ENCODE results near the gene GSTT2. TPM values are rescaled to one million over a fixed set of nuclear protein-coding genes. Genes with fewer than 3 reads are reported as not detected.
A peak's percentile ranks its signal among the peaks of the same experiment; 100 is the strongest.

Gene GSTT2
- total RNA-seq, 5 donors from 2014 or later (not counting 1 experiment from before 2014, with no cell fraction given), result not detected

DNA sequence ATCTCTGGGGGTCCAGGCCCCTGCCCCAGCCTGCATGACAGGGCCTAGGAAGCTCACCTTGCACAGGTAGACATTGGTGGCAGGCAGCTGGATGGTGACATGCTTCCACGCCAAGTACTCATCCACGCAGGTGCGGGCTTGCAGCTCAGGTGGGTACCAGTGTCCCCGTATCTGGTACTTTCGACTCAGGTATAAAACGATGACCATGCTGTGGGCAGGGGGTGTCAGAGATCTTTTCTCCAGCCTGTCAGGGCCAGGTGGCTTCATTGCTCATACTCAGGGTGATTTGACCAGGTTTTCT is 26.9 kb downstream of the GSTT2 start:
- H3K4me1 Mint-ChIP-seq, result peaks cover 9 to 19% (median 12%) of the 10 kb centered on the region in 3 donors
- no peak for ATAC-seq (replicated peaks in 1 of 4)
- WGBS (ENCODE audit: insufficient coverage), result 87% methylated on average over 6 of the region's 6 CpGs

DNA sequence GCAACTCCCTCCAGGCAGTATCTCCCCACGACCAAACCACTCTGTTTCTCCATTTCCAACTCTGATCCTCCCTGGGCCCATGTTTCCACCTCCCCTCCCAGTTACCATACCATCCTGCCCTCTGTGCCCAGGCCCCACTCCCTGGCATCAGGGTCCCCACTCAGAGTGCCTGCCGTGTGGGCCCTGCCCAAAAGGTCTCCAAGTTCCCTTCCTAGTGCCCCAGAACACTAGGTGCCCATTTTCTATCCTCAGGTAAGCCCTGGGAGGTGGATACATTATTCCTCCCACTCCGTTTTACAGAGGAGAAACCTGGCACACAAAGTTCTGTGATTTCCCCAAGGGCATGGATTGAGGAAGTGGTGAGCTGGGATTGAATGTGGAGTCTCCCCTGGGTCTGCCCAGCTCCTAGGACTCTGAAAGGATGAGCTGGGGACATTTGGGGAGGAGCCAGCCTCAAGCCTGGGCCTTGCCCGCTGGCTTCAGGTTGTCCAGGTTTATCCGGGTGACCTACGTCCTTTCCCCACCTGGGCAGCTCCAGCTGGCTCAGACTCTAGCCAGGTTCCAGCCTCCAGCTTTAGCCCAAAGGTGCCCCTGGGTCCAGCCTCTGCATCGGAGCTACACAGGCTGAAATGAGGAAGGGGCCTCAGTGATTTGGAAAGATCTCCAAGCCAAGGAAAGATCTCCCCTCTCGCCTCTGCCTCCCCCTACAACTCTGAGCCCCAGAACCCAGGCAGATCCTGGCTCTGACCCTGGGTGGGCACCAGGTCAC is 27.5 kb downstream of the GSTT2 start:
- Mint-ChIP-seq H3K27me3 (no peaks in the 10 kb centered on the region), H3K4me1 (peaks cover 13 to 25% (median 15%) of the 10 kb centered on the region in 3 donors), H3K4me3 (no peak overlapping the region), H3K9me3 (no peaks in the 10 kb centered on the region), H3K36me3 (no peaks in the 10 kb centered on the region), H3K27ac (no peak overlapping the region)
- Histone ChIP-seq H3K36me3 (ENCODE audit: control insufficient read depth in 2 of 2, extremely low read depth in 1 of 2, insufficient read depth in 1 of 2, low read length in 1 of 2) (no peaks in the 10 kb centered on the region), H3K4me3 (ENCODE audit: control insufficient read depth in 1 of 2, extremely low read depth in 1 of 2, low read length in 1 of 2) (no peak overlapping the region), H3K27me3 (replicated peaks in 1 of 2; ENCODE audit: control insufficient read depth in 2 of 2, extremely low read depth in 1 of 2, insufficient read depth in 2 of 2, low read length in 1 of 2) (peaks cover 0 to 37% of the 10 kb centered on the region in 2 experiments), H3K27ac (ENCODE audit: low read length) (no peak overlapping the region), H3K4me1 (ENCODE audit: control insufficient read depth in 1 of 2, extremely low read depth in 1 of 2, insufficient read depth in 2 of 2, low read length in 2 of 2) (peaks cover 2 to 10% of the 10 kb centered on the region in 2 experiments), H3K9me3 (no peaks in the 10 kb centered on the region)
- POLR2A ChIA-PET, result no interaction called here
- WGBS (ENCODE audit: insufficient coverage), result 76% methylated on average over 6 of the region's 8 CpGs
- ATAC-seq (replicated peaks in 1 of 4) (no peak), DNase-seq (no peak)
- CTCF ChIA-PET, result no interaction called here

More for the DNA sequence above, 26.9 kb downstream of the GSTT2 start:
- no peak for DNase-seq
- CTCF ChIA-PET, result interaction anchor here in 1 of 2 donors (0.6 kb wide), 1 partner anchor 148 kb away, joined by 4 read pairs; no protein-coding TSS in a partner anchor
- no peaks in the 10 kb centered on the region for H3K9me3 Mint-ChIP-seq
- no peaks in the 10 kb centered on the region for H3K36me3 ChIP-seq (ENCODE audit: control insufficient read depth in 2 of 2, extremely low read depth in 1 of 2, insufficient read depth in 1 of 2, low read length in 1 of 2)
- H3K27ac Mint-ChIP-seq, result no peak overlapping the region
- H3K4me3 ChIP-seq (ENCODE audit: control insufficient read depth in 1 of 2, extremely low read depth in 1 of 2, low read length in 1 of 2), result no peak overlapping the region
- H3K27me3 ChIP-seq (replicated peaks in 1 of 2; ENCODE audit: control insufficient read depth in 2 of 2, extremely low read depth in 1 of 2, insufficient read depth in 2 of 2, low read length in 1 of 2), result peaks cover 0 to 42% of the 10 kb centered on the region in 2 experiments
- peaks cover 3 to 4% of the 10 kb centered on the region in 2 donors for H3K27me3 Mint-ChIP-seq
- no peak overlapping the region for H3K4me3 Mint-ChIP-seq
- H3K27ac ChIP-seq (ENCODE audit: low read length), result no peak overlapping the region
- no peaks in the 10 kb centered on the region for H3K9me3 ChIP-seq
- no peaks in the 10 kb centered on the region for H3K36me3 Mint-ChIP-seq
- peaks cover 0 to 7% of the 10 kb centered on the region in 2 experiments for H3K4me1 ChIP-seq (ENCODE audit: control insufficient read depth in 1 of 2, extremely low read depth in 1 of 2, insufficient read depth in 2 of 2, low read length in 2 of 2)
- POLR2A ChIA-PET, result interaction anchor here in 1 of 2 donors (0.6 kb wide), 1 partner anchor 209 kb away, joined by 3 read pairs; no protein-coding TSS in a partner anchor

DNA sequence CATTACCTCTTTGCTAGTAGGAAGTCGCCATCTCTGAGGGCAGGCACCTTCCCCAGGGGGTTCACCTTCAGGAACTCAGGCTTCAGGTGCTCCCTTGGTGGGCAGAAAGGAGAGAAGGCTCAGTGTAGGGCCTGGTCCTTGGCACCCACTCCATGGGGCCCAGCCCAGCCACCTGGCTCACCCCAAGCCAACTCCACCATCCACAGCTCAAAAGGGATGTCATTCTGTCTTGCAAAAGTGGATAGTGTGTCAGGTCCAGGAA is 28.0 kb downstream of the GSTT2 start:
- peaks cover 3 to 15% of the 10 kb centered on the region in 2 experiments for H3K4me1 ChIP-seq (ENCODE audit: control insufficient read depth in 1 of 2, extremely low read depth in 1 of 2, insufficient read depth in 2 of 2, low read length in 2 of 2)
- H3K4me1 Mint-ChIP-seq, result peaks cover 15 to 27% (median 17%) of the 10 kb centered on the region in 3 donors
- no peaks in the 10 kb centered on the region for H3K27me3 Mint-ChIP-seq
- H3K27ac Mint-ChIP-seq, result no peak overlapping the region
- POLR2A ChIA-PET, result interaction anchor here in 1 of 2 donors (0.7 kb wide), 1 partner anchor 312 kb away, joined by 3 read pairs; no protein-coding TSS in a partner anchor
- H3K27me3 ChIP-seq (replicated peaks in 1 of 2; ENCODE audit: control insufficient read depth in 2 of 2, extremely low read depth in 1 of 2, insufficient read depth in 2 of 2, low read length in 1 of 2), result peaks cover 0 to 36% of the 10 kb centered on the region in 2 experiments
- no peak overlapping the region for H3K27ac ChIP-seq (ENCODE audit: low read length)
- no peaks in the 10 kb centered on the region for H3K36me3 ChIP-seq (ENCODE audit: control insufficient read depth in 2 of 2, extremely low read depth in 1 of 2, insufficient read depth in 1 of 2, low read length in 1 of 2)
- no peak for DNase-seq
- H3K9me3 ChIP-seq, result no peaks in the 10 kb centered on the region
- CTCF ChIA-PET, result no interaction called here
- H3K9me3 Mint-ChIP-seq, result no peaks in the 10 kb centered on the region
- H3K36me3 Mint-ChIP-seq, result no peaks in the 10 kb centered on the region
- WGBS (ENCODE audit: insufficient coverage), result 67% methylated on average over 1 of the region's 1 CpG
- H3K4me3 Mint-ChIP-seq, result no peak overlapping the region
- no peak for ATAC-seq (replicated peaks in 1 of 4)
- no peak overlapping the region for H3K4me3 ChIP-seq (ENCODE audit: control insufficient read depth in 1 of 2, extremely low read depth in 1 of 2, low read length in 1 of 2)

DNA sequence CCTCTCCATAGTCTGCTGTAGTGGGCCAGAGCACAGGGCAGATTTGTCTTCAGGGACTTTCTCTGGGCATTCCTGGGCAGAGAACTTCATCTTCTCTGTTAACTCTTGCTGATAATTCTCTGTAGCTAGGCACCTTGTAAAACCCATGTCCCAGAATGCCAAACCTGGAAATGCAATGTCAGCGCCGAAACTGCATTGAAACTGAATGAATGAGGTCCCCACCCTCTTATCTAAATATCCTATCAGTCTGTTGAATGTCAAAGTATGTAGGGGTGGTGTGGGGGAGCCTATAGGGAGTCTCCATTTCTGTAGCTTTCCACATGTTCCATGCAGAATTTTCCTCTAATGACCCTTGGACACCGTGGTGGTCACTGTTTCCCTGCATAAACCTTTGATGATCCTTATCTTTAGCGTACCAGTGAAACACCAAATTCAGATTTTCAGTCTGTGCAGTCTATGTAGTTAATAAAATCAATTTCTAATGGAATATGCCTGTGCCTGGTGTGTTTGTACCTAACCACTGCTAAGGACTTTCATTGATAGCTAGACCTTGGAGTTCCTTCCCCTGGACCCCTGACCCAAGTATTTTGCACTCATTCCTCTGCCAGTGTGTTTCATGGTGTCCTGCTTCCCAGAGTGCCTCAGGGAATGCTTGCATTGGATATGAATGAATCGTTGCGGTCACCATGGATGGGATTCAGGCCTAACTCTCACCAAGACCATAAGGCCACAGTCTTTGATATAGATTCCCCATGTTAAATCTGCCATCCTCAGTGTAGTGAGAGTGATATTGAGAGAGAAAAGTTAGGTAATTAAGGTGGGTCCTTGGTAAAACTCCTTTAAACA is 28.7 kb downstream of the GSTT2 start:
- Histone ChIP-seq H3K4me3 (ENCODE audit: control insufficient read depth in 1 of 2, extremely low read depth in 1 of 2, low read length in 1 of 2) (no peak overlapping the region), H3K9me3 (no peaks in the 10 kb centered on the region), H3K27me3 (replicated peaks in 1 of 2; ENCODE audit: control insufficient read depth in 2 of 2, extremely low read depth in 1 of 2, insufficient read depth in 2 of 2, low read length in 1 of 2) (peaks cover 0 to 32% of the 10 kb centered on the region in 2 experiments), H3K4me1 (ENCODE audit: control insufficient read depth in 1 of 2, extremely low read depth in 1 of 2, insufficient read depth in 2 of 2, low read length in 2 of 2) (peaks cover 3 to 17% of the 10 kb centered on the region in 2 experiments), H3K36me3 (ENCODE audit: control insufficient read depth in 2 of 2, extremely low read depth in 1 of 2, insufficient read depth in 1 of 2, low read length in 1 of 2) (no peaks in the 10 kb centered on the region), H3K27ac (ENCODE audit: low read length) (no peak overlapping the region)
- Mint-ChIP-seq H3K9me3 (no peaks in the 10 kb centered on the region), H3K36me3 (no peaks in the 10 kb centered on the region), H3K27me3 (no peaks in the 10 kb centered on the region), H3K4me3 (no peak overlapping the region), H3K27ac (no peak overlapping the region), H3K4me1 (peaks cover 20 to 32% (median 22%) of the 10 kb centered on the region in 3 donors)
- POLR2A ChIA-PET, result interaction anchor here (0.6 to 0.7 kb wide), 3 partner anchors 169 to 352 kb away, joined by 3 to 7 read pairs (median 5); no protein-coding TSS in a partner anchor
- no peak for ATAC-seq (replicated peaks in 1 of 4)
- DNase-seq, result no peak
- CTCF ChIA-PET, result no interaction called here
- no CpG with 5 or more reads among the region's 6 CpGs for WGBS (ENCODE audit: insufficient coverage)

DNA sequence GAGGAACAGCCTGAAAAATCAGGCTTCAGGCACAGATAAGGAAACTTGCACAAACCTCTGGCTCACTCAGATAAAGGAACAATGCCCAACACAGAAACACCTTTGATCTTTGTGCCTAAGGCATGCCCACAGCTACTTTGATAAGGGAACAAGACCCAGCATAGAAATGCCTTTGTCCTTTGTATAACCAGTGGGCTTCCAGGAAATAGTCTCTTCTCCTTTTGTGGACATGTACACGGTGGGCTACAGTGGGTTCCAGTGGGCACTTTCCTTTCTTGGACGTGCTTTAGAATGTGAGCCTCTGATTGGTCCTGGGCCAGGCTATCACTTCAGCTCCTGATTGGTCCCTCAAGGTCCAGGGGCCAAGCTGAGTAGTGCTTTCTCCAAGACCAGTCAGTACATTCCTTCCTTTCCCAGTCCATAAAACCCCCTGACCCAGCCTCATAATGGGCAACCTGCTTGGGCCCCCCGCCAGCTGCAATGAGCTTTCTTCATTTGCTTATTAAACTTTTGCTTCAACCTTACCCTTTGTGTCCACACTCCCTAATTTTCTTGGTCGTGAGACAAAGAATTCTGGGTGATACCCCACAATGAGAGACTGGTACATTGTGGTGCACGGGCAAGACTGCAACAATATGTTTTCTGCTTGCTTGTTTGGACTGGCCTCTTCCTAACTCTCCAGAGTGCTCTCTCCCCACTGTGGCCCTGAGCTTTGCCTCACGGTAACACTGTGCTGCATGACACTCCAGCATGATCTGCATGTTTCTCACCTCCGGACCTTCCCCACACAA is 29.5 kb downstream of the GSTT2 start:
- peak overlapping the region in 1 of 2 donors; percentile 62 for H3K27ac Mint-ChIP-seq
- Histone ChIP-seq H3K27me3 (replicated peaks in 1 of 2; ENCODE audit: control insufficient read depth in 2 of 2, extremely low read depth in 1 of 2, insufficient read depth in 2 of 2, low read length in 1 of 2) (peaks cover 0 to 25% of the 10 kb centered on the region in 2 experiments), H3K4me1 (ENCODE audit: control insufficient read depth in 1 of 2, extremely low read depth in 1 of 2, insufficient read depth in 2 of 2, low read length in 2 of 2) (peaks cover 3 to 17% of the 10 kb centered on the region in 2 experiments), H3K4me3 (ENCODE audit: control insufficient read depth in 1 of 2, extremely low read depth in 1 of 2, low read length in 1 of 2) (no peak overlapping the region), H3K27ac (ENCODE audit: low read length) (no peak overlapping the region), H3K36me3 (ENCODE audit: control insufficient read depth in 2 of 2, extremely low read depth in 1 of 2, insufficient read depth in 1 of 2, low read length in 1 of 2) (no peaks in the 10 kb centered on the region), H3K9me3 (no peaks in the 10 kb centered on the region)
- peak overlapping the region in 1 of 3 donors; percentile 59 for H3K4me3 Mint-ChIP-seq
- 95% methylated on average over 7 of the region's 7 CpGs for WGBS (ENCODE audit: insufficient coverage)
- peaks cover 25 to 39% (median 28%) of the 10 kb centered on the region in 3 donors for H3K4me1 Mint-ChIP-seq
- no peaks in the 10 kb centered on the region for H3K9me3 Mint-ChIP-seq
- no peaks in the 10 kb centered on the region for H3K27me3 Mint-ChIP-seq
- CTCF ChIA-PET, result interaction anchor here in 1 of 2 donors (1.7 kb wide), 1 partner anchor 148 kb away, joined by 4 read pairs; no protein-coding TSS in a partner anchor
- ATAC-seq (replicated peaks in 1 of 4) (no peak), DNase-seq (no peak)
- no peaks in the 10 kb centered on the region for H3K36me3 Mint-ChIP-seq
- POLR2A ChIA-PET, result interaction anchor here (0.6 kb wide), 3 partner anchors 38 to 351 kb away, joined by 3 to 7 read pairs (median 5); no protein-coding TSS in a partner anchor

DNA sequence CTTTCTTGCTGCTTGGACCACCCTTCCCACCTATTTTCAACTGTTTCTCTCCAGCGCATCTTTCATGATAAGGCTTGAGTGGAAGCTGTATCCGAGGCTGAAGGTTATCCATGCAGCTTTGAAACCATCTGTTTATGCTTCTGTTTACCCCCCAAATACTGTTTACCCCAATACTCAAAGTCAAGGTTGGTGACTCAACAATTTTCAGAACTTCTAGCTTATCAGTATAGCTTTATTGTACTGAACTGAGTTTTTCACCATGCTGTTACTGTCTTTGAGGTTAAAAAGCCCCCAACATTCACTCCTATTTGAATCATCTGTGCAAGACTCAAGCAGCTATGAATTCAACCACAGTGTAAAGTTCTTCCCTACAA is 30.1 kb downstream of the GSTT2 start:
- Histone ChIP-seq H3K4me3 (ENCODE audit: control insufficient read depth in 1 of 2, extremely low read depth in 1 of 2, low read length in 1 of 2) (no peak overlapping the region), H3K4me1 (ENCODE audit: control insufficient read depth in 1 of 2, extremely low read depth in 1 of 2, insufficient read depth in 2 of 2, low read length in 2 of 2) (peaks cover 3 to 17% of the 10 kb centered on the region in 2 experiments), H3K27me3 (replicated peaks in 1 of 2; ENCODE audit: control insufficient read depth in 2 of 2, extremely low read depth in 1 of 2, insufficient read depth in 2 of 2, low read length in 1 of 2) (peaks cover 0 to 19% of the 10 kb centered on the region in 2 experiments), H3K36me3 (ENCODE audit: control insufficient read depth in 2 of 2, extremely low read depth in 1 of 2, insufficient read depth in 1 of 2, low read length in 1 of 2) (no peaks in the 10 kb centered on the region), H3K9me3 (no peaks in the 10 kb centered on the region), H3K27ac (ENCODE audit: low read length) (no peak overlapping the region)
- DNase-seq (no peak), ATAC-seq (replicated peaks in 1 of 4) (no peak)
- H3K4me1 Mint-ChIP-seq, result peaks cover 29 to 44% (median 32%) of the 10 kb centered on the region in 3 donors
- CTCF ChIA-PET, result interaction anchor here (1.5 to 2.1 kb wide), 3 partner anchors 28 to 147 kb away, joined by 3 to 6 read pairs (median 4); no protein-coding TSS in a partner anchor
- POLR2A ChIA-PET, result interaction anchor here in 1 of 2 donors (0.6 kb wide), 1 partner anchor 38 kb away, joined by 3 read pairs; no protein-coding TSS in a partner anchor
- no peaks in the 10 kb centered on the region for H3K27me3 Mint-ChIP-seq
- H3K27ac Mint-ChIP-seq, result peak overlapping the region; percentile 70 to 88
- 100% methylated on average over 1 of the region's 2 CpGs for WGBS (ENCODE audit: insufficient coverage)
- H3K9me3 Mint-ChIP-seq, result no peaks in the 10 kb centered on the region
- peak overlapping the region in 2 of 3 donors; percentile 59 to 66 for H3K4me3 Mint-ChIP-seq
- no peaks in the 10 kb centered on the region for H3K36me3 Mint-ChIP-seq
